NCI-H226 (cell line): ENCODE measurements around the gene KCNJ12.
"Not testable (repeated sequence)": the region's sequence is repeated elsewhere in the genome, so short reads cannot be mapped to it uniquely, and the experiment has no call there.

ENCODE experiments used
- DNase-seq: peaks from one replicate; pipeline ENCODE4 v3.0.0-alpha.2; 2015

The KCNJ12 gene

DNA sequence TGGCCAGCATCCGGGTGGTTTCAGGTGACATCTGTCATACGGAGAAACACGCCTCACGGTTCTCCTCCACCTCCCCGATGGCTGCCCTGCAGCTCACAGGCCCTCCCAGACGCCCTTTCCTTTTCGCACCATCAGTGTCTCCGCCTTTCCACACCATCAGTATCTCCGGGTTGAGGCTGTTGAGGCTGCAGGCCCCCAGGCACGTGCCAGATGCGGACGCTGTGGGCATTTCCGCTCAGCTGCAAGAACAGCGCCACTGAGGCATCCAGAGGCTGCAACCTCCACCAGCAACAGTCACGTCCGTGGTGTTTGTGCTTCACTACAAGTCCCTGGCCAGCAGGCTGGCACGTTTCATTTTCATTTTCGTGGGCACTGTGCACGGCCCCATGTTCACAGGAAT, 25.7 kb upstream of the KCNJ12 start:
- DNase-seq = not testable (repeated sequence)

DNA sequence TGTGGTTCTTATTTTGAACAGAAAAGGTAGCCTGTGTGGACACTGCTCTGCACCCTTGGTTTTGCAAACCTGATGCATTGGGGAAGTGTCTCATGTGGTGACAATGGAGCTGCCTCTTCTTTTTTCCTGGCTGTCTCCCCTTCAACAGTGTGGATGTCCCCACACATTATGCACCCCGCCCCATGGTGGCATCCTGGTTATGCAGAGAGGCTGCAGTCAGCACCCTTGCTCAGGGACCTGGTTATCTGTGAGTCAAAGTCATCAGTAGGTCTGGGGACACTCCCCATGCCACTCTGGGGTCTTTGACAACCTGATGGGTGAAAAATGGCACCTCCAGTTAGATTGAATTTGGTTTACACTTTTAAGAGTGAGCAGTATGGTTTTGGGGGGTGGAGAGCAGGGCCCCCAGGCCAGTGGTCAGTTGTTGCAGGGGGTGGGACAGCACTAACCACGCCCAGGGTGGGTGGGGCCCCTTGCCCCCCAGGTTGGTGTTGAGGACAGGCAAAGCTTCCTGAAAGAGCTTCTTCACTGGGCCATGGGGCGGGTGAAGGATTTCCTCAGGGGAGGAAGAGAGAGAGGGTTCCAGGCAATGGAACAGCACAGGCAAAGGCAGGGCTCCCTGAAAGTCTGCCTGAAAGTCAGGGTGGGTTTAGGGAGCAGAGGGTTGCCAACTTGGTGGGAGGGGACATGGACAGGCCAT, 24.6 kb upstream of the KCNJ12 start:
- DNase-seq = no peak

DNA sequence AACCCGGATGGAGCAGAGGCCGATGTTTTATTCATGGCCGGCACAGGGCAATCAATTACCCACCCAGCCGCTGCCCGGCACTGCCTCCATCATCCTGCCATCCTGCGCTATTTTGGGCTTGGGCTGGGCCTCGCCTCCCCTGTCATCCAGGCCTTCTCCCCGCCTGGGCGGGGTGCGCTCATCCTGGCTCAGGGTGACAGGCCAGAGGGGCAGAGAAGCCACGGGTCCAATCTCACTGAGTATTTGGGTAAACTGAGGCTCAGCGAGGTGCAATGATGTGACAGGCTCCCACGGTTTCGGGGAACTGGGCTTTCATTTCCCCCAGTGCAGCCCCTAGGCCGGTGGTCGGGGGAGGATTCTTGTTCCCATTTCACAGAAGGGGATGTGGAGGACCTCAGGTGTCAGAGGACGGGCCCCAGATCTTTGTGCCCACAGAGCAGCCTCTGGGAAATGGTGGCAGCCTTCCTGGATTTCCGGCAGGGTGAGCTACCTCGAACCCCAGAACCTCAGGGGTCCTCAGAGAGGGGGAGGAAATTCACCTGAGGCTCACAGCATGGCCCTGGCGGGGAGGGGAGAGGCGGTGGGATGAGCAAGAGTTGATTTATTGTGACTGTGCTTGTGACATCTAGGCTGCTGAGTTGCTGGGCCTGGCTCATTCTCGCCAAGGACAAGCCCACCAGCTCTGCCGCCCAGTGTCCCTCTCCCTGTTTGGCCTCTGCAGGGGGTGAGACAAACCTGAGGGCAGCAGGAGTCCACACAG, 23.8 kb upstream of the KCNJ12 start:
- DNase-seq = no peak

DNA sequence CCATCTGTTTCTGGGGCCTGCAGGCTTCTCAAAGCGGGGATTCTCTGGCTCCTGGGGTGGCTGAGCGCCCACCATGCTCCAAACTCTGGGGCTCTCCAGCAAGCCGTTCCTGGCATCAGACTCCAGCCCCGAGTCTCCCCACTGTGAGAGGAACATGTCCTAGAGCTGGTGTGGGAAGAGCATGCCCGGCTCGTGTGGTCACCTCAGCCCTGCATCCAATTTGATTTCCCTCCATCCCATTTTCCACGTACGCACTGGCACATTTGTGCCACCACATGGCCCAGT, 23.2 kb upstream of the KCNJ12 start:
- DNase-seq = no peak

- no peak for DNase-seq
Measured at GRCh38 chr17:21353326-21354010, 22.7 kb upstream of the KCNJ12 start.

DNA sequence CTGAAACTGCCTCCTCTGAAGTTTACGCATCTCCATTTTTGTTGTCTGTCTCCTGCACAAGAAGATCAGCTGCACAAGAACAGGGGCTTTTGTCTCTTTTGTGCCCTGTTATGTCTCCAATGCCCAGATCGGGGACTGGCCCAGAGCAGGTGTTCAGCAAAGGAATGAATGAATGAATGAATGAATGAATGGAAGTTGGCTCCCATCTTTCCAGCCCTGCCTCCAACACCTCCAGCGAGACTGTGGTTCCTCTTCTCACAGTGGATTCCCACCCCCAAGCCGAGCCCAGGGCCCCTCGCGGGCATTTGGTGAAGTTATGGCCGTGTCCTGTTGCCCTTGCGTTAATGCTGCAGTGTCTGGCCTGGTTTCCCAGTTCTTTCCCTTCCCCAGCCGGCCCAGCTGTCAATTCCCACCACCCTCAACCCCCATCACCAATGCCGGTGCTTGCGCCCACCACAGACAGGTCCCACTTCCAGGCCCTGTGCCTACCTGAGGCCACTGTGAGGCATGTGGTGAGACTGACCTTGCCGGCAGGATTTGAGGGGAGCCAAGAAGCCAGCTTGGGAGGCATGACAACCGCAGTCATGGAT, 21.3 kb upstream of the KCNJ12 start:
- DNase-seq = no peak

DNA sequence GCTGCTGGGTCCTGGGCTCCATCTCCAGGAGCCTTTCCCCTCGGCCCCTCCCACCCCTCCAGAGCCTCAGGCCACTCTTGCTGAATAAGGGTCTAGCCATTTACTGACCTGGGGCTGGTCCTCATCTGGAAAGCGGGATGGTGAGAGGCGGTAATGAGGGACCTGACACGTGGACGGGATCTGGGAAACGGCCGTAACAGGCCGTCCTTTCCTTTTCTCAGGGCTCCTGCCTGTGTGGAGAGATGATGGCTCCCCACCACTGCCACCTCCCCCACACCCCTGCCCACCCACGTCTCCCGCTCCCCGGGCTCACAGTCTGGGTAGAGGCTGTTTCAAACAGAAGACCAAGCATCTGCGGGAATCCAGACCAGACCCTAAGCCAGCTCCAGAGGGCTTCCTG, 20.6 kb upstream of the KCNJ12 start:
- DNase-seq = no peak

- DNase-seq = no peak
Measured at GRCh38 chr17:21356537-21357127, 19.5 kb upstream of the KCNJ12 start.

DNA sequence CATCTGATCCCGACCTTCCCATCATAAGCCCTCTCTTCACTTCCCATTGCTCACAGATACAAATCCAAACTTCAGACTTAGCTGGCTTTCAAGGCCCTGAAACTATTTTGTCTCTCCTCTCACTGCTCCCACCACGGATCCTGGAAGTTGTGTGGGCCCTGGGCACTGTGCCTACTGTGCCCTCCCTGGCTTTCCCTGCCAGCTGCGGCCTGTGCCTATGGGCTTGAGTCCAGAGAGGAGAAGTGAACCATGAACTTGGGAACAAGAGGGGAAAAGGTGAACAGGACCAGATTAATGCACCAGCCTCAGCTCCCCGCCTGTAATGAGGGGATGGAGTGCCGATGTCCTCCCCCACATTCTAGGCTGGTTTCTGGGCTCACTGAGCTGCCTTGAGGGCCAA, 18.9 kb upstream of the KCNJ12 start:
- no peak for DNase-seq

- no peak for DNase-seq
Measured at GRCh38 chr17:21357696-21358656, 18.2 kb upstream of the KCNJ12 start.

DNA sequence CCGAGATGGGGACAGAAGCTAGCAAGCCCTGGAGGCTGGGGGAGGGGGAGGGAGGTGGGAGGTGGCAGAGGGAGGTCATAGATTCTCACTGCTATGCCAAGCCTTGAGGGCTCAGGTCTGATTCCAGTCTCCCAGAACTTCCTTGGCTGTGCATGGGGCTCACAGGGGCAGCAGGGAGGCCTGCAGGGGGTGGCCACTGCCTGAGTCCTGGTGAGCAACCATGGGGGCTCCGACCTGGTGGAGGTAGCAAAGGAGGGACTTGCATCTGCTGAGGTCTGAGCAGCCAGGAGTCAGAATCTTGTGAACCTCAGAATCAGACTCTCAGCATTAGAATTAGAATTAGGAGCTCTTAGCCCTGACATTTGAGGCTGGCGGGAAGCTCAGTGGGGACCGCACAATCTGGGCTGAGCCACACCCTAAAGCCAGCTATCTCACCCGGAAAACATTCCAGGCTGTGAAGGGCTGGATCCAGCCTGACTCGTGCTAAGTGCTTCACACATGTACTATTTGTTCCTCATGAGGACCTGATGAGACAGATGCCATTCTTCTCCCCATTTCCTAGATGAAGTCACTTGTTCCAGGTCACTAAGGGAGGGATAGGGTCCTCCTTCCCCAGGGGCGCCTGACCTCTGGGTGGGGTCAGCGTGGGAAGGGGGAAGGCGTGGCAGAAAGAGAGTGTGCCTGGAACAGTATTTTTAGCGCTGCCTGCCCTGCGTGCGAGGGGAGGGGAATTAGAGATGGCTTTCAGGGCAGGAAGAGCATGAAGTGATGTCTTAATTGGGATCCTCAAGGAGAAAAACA, 17.3 kb upstream of the KCNJ12 start:
- peak; percentile 56 for DNase-seq

DNA sequence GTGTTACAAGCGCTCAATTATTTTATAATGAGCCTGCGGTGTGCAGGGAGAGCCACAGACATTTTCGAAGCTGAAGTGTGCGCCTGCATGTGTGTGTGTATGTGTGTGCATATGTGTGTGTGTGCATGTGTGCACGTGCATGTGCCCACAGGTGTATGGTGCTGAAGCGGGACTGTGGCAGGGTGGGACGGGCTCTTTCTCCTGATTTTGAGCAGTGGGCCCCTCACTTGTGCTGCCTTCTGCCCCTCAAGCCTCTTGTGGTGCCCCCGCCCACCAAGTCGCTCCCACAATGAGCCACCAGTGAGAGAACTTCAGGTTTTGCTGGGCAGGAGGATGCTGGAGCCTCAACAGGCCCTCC, 16.7 kb upstream of the KCNJ12 start:
- DNase-seq = no peak

DNA sequence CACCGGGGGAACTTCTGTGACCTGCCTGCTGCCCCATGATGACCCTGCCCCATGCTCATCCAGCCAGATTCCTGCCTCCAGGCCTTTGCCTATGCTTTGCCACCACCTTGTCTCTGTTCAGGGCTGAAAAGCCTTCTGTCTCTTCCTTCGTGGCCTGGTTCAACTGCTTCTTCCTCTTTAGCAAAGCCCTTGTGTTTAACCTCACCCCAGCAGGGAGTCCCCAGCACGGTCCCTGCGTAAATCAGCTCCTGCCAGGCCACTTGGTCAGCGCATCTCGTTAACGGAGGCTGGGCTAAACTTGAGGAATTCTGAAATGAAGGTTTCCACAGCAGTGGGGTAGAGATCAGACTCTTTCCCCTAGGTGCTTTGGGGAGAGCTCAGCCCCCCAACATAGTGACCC, 16.1 kb upstream of the KCNJ12 start:
- no peak for DNase-seq

GRCh38 chr17:21361020-21361809, 14.9 kb upstream of the KCNJ12 start:
- DNase-seq = no peak

GRCh38 chr17:21362331-21362931, 13.7 kb upstream of the KCNJ12 start:
- no peak for DNase-seq

DNA sequence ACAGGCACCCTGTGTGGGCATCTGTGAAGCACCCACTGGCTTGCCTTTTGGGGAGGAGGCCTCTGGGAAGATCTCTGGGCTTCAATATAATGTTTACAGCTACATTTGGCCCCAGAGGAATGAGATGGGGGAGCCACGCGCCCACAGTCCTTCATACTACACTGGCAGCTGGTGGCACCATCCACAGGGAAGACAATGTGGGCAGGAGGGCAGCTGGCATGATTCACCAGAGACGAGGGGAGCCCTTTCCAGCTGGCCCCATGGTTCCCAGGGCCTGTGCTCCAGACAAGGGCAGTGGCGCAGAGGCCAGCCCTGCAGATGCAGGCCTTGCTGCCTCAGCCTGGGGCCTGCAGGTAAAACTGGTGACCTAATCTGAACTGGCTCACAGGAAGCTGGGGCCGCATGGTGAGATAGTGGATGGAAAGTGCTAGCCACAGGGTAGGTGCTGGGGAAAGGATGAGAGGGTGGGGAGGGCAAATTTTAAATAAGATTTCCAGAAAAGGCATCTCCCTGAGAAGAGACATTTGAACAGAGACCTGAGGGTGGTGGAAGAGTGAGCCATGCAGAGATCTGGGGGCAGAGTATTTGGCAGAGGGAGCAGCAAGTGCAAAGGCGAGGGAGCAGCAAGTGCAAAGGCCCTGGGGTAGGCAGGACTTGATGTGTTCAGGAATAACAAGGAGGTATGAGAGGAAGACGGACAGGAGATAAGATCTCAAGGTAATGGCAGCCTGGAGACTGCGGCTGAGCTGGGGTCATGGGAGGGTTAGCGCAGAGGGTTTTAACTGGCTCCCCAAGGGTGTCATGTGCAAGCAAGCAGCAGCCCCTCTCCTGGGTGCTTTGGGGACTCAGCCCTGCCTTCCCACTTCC, 12.1 kb upstream of the KCNJ12 start:
- DNase-seq = no peak

DNA sequence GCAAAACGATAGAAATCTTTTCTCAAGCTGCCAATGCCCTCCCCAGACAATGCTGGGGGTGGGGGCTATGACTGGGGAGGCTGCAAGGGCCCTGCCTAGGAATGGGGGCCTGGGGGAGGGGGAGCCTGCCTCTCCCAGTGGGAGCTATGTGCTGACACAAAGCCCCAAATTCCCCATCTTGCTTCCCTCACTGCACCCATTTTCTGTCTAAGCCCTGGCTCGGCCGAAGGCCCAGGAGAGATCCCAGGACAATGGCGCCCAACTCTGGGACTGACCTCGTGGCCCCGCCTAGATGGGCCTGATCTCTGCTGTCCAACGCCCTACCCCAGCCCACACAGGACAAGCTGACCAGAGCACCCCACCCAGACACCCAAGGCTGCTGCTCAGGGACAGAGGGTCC, 11.1 kb upstream of the KCNJ12 start:
- no peak for DNase-seq

GRCh38 chr17:21368545-21369246, 7.5 kb upstream of the KCNJ12 start:
- peak; percentile 39 for DNase-seq

GRCh38 chr17:21369395-21369794, 6.8 kb upstream of the KCNJ12 start:
- DNase-seq = no peak
